SK-N-SH (cell line): Measurements from ENCODE around the gene GRB10. TPM values are rescaled to one million over a fixed set of nuclear protein-coding genes. Genes with fewer than 3 reads are reported as not detected.

Experiments
- CTCF ChIA-PET: fragments of 300-600, 350-600 bp; formaldehyde crosslinking; extraction: SDS; loops from one replicate; lab custom pipeline; 2021; lab: Yijun Ruan, JAX
- POLR2A ChIA-PET: fragments of 350-600 bp; sonication (Branson Sonifier 250); formaldehyde crosslinking; extraction: SDS; loops from one replicate; lab custom pipeline; 2020; ENCODE audit warnings: antibody characterized with exemption, inconsistent platforms; lab: Yijun Ruan, JAX
- DNase-seq: peaks from one replicate; pipeline ENCODE4 v3.0.0; 2012
- H2AFZ ChIP-seq: fragments of 200-600 bp; sonication (generic); 2 replicates; pipeline ENCODE4 v1.8.1; 2016; ENCODE audit warnings: antibody characterized with exemption, mild to moderate bottlenecking, low read depth
- H3F3A ChIP-seq: fragments of 200-600 bp; sonication (generic); replicated peaks from 2 replicates; pipeline ENCODE3; 2016; ENCODE audit warnings: antibody characterized with exemption, mild to moderate bottlenecking; ENCODE audit not compliant: insufficient read depth
- H3K27ac ChIP-seq, 2 experiments: fragments of 200-500 bp in 1 of 2; fragments of 200-600 bp in 1 of 2; sonication (Bioruptor generic) in 1 of 2; sonication (generic), shearing (Covaris generic) in 1 of 2; 2 replicates each; pipeline versions ENCODE4 v1.5.1 to v1.6.1; 2014 to 2016; ENCODE audit warnings: low read depth in 2 of 2, inconsistent platforms in 1 of 2, low read length in 1 of 2, mild to moderate bottlenecking in 1 of 2, mixed read lengths in 1 of 2
- H3K27me3 ChIP-seq: fragments of 200-600 bp; sonication (generic), shearing (Covaris generic); 2 replicates; pipeline ENCODE4 v1.6.1; 2016; ENCODE audit warnings: mixed run types; ENCODE audit not compliant: insufficient read depth
- H3K36me3 ChIP-seq, 2 experiments: fragments of 200-500 bp in 1 of 2; fragments of 200-600 bp in 1 of 2; sonication (Bioruptor generic) in 1 of 2; sonication (generic) in 1 of 2; replicated peaks in 1 of 2; 2 replicates each; pipeline versions ENCODE3 to v1.5.1; 2014 to 2016; ENCODE audit warnings: low read length in 1 of 2, mild to moderate bottlenecking in 1 of 2; ENCODE audit not compliant: insufficient read depth in 2 of 2, control insufficient read depth in 1 of 2
- H3K4me1 ChIP-seq, 2 experiments: fragments of 200-500 bp in 1 of 2; fragments of 200-600 bp in 1 of 2; sonication (Bioruptor generic) in 1 of 2; sonication (generic), shearing (Covaris generic) in 1 of 2; 2 replicates each; pipeline versions ENCODE4 v1.5.1 to v1.6.1; 2014 to 2016; ENCODE audit warnings: low read depth in 1 of 2, low read length in 1 of 2, mixed run types in 1 of 2; ENCODE audit not compliant: insufficient read depth in 2 of 2, control insufficient read depth in 1 of 2
- H3K4me2 ChIP-seq: fragments of 200-600 bp; sonication (generic), shearing (Covaris generic); 2 replicates; pipeline ENCODE4 v1.6.1; 2017; ENCODE audit warnings: mixed run types
- H3K4me3 ChIP-seq, 2 experiments: fragments of 200-500 bp in 1 of 2; fragments of 200-600 bp in 1 of 2; sonication (Bioruptor generic) in 1 of 2; sonication (generic), shearing (Covaris generic) in 1 of 2; 2 replicates each; pipeline versions ENCODE4 v1.5.1 to v1.8.1; 2014 to 2016; ENCODE audit warnings: low read depth in 2 of 2, inconsistent platforms in 1 of 2, low read length in 1 of 2, mild to moderate bottlenecking in 1 of 2, mixed read lengths in 1 of 2, moderate library complexity in 1 of 2
- H3K79me2 ChIP-seq: fragments of 200-600 bp; sonication (generic); 2 replicates; pipeline ENCODE4 v1.8.1; 2017; ENCODE audit warnings: mild to moderate bottlenecking; ENCODE audit not compliant: insufficient read depth
- H3K9ac ChIP-seq: fragments of 200-600 bp; sonication (generic); 2 replicates; pipeline ENCODE4 v1.6.1; 2017; ENCODE audit warnings: mixed run types
- H3K9me2 ChIP-seq: fragments of 200-600 bp; sonication (generic); 2 replicates; pipeline ENCODE4 v1.6.1; 2017; ENCODE audit warnings: mixed run types
- H3K9me3 ChIP-seq: fragments of 200-600 bp; sonication (generic); 2 replicates; pipeline ENCODE4 v1.6.1; 2017; ENCODE audit warnings: mixed run types, mild to moderate bottlenecking, moderate library complexity
- H4K20me1 ChIP-seq: fragments of 200-600 bp; sonication (generic); 2 replicates; pipeline ENCODE4 v1.6.1; 2017; ENCODE audit warnings: mild to moderate bottlenecking, mixed run types; ENCODE audit not compliant: insufficient read depth
- CHD2 ChIP-seq: fragments of 150-350 bp; IDR thresholded peaks from 2 replicates; pipeline ENCODE4 v1.6.1; 2018; ENCODE audit warnings: low read length; ENCODE audit not compliant: partially characterized antibody
- ELF1 ChIP-seq: IDR thresholded peaks from 2 replicates; pipeline ENCODE4 v1.4.0; 2012
- EZH2phosphoT487 ChIP-seq: fragments of 200-600 bp; sonication (generic); IDR thresholded peaks from 2 replicates; pipeline ENCODE4 v1.6.1; 2017; ENCODE audit warnings: low read depth, mixed run types, mild to moderate bottlenecking, antibody characterized with exemption, moderate library complexity, borderline replicate concordance
- FOXJ3 ChIP-seq: sonication (generic); formaldehyde crosslinking; IDR thresholded peaks from 2 replicates; pipeline ENCODE4 v1.5.1; 2020; ENCODE audit warnings: mild to moderate bottlenecking, missing genetic modification reagents
- FOXM1 ChIP-seq: IDR thresholded peaks from 2 replicates; pipeline ENCODE4 v1.4.0; 2012; ENCODE audit warnings: low read depth, mild to moderate bottlenecking
- JUND ChIP-seq: IDR thresholded peaks from 2 replicates; pipeline ENCODE4 v1.4.0; 2012
- MEF2A ChIP-seq: IDR thresholded peaks from 2 replicates; pipeline ENCODE4 v1.4.0; 2012; ENCODE audit warnings: low read depth, borderline replicate concordance
- MXI1 ChIP-seq: IDR thresholded peaks from 2 replicates; pipeline ENCODE4 v1.6.1; 2012; ENCODE audit warnings: mild to moderate bottlenecking, low read depth, low read length, improper control_type of control experiment
- NFIC ChIP-seq: IDR thresholded peaks from 2 replicates; pipeline ENCODE4 v1.4.0; 2012; ENCODE audit warnings: borderline replicate concordance
- NRF1 ChIP-seq: IDR thresholded peaks from 2 replicates; pipeline ENCODE4 v1.6.1; 2012; ENCODE audit warnings: low read depth, mild to moderate bottlenecking, low read length
- RAD21 ChIP-seq: IDR thresholded peaks from 2 replicates; pipeline ENCODE4 v1.6.1; 2012; ENCODE audit warnings: mild to moderate bottlenecking, low read length
- RCOR1 ChIP-seq: fragments of 150-350 bp; IDR thresholded peaks from 2 replicates; pipeline ENCODE4 v1.6.1; 2017; ENCODE audit warnings: antibody characterized with exemption, low read length
- RXRA ChIP-seq: IDR thresholded peaks from 2 replicates; pipeline ENCODE4 v1.4.0; 2012; ENCODE audit warnings: low read depth, mild to moderate bottlenecking, borderline replicate concordance
- SIN3A ChIP-seq: IDR thresholded peaks from 2 replicates; pipeline ENCODE4 v1.6.1; 2012; ENCODE audit warnings: low read depth, mild to moderate bottlenecking, low read length, moderate library complexity, borderline replicate concordance
- TCF12 ChIP-seq: IDR thresholded peaks from 2 replicates; pipeline ENCODE4 v1.4.0; 2012
- TEAD4 ChIP-seq: IDR thresholded peaks from 2 replicates; pipeline ENCODE4 v1.4.0; 2012; ENCODE audit warnings: mild to moderate bottlenecking, borderline replicate concordance; ENCODE audit not compliant: insufficient read depth
- YY1 ChIP-seq: IDR thresholded peaks from 2 replicates; pipeline ENCODE4 v1.4.0; 2012; ENCODE audit warnings: low read depth, mild to moderate bottlenecking
- WGBS: methylation state at CpG from one replicate; pipeline ENCODE4 v1.1.6; 2017; ENCODE audit warnings: low lambda C conversion rate; 5-methylcytosine and 5-hydroxymethylcytosine counted together
- polyA plus RNA-seq, 3 experiments: library from polyadenylated mRNA; depleted of rRNA; stranded (reverse); fragments of >200 nt; gene quantifications; 2 replicates each; pipeline ENCODE4 v1.2.3, GENCODE V29; 2012
- TF ChIP-seq, protein P1 (sequence below): IDR thresholded peaks from 2 replicates; pipeline ENCODE4 v1.4.0; 2012; ENCODE audit warnings: low read depth, borderline replicate concordance
- TF ChIP-seq, protein P2 (sequence below): IDR thresholded peaks from 2 replicates; pipeline ENCODE4 v1.4.0; 2012; ENCODE audit warnings: low read depth, borderline replicate concordance
- TF ChIP-seq, protein P3 (sequence below): fragments of 150-350 bp; IDR thresholded peaks from 2 replicates; pipeline ENCODE4 v1.6.1; 2017; ENCODE audit warnings: antibody characterized with exemption, low read length, low read depth, borderline replicate concordance

GRB10 gene
- polyA plus RNA-seq, 1 of the 3 experiments (the other 2 are of a cell fraction) = 5.1 TPM

DNA sequence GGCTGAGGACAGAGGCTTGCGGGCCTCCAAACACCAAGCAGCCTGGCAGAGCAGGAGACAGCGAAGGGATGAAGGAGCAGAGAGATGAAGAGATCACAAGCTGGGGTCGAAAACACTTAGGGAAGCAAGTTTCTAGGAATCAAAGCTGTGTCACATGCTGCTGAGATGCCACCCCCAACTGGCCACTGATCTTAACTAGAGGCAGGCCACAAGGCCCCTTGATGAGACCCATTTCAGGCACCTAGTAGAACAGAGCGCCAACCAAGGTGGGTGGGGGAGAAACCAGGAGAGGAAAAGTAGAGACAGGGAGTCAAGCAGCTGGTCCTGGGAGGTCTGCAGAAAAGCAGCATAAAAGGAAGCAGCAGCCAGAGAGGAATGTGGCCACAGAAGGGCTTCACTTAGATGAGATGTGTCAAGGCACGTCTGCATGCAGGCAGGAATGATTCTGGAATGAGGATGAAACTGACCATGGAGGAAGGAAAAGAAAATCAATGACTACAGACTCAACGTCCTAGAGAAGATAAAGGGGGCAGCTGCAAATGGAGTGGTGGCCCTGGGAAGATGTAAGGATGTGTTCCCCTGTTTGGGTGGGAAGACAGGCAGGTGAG lies 132.5 kb downstream of the GRB10 start:
- POLR2A ChIA-PET = no interaction called here
- Histone ChIP-seq H3K4me2 (no peak overlapping the region), H3K27ac (no peak overlapping the region), H3K9ac (no peak overlapping the region), H3K79me2 (peaks cover 7% of the 10 kb centered on the region), H3F3A (no peaks in the 10 kb centered on the region), H3K4me3 (no peak overlapping the region), H2AFZ (no peak overlapping the region), H3K27me3 (no peaks in the 10 kb centered on the region), H3K9me3 (no peaks in the 10 kb centered on the region), H3K36me3 (peaks cover 0 to 7% of the 10 kb centered on the region in 2 experiments), H3K4me1 (peaks cover 0 to 13% of the 10 kb centered on the region in 2 experiments; a peak in 1 of 4 replicates), H4K20me1 (peaks cover 44% of the 10 kb centered on the region), H3K9me2 (no peaks in the 10 kb centered on the region)
- TF ChIP-seq, protein P1, sequence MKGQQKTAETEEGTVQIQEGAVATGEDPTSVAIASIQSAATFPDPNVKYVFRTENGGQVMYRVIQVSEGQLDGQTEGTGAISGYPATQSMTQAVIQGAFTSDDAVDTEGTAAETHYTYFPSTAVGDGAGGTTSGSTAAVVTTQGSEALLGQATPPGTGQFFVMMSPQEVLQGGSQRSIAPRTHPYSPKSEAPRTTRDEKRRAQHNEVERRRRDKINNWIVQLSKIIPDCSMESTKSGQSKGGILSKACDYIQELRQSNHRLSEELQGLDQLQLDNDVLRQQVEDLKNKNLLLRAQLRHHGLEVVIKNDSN = no peak
- TF ChIP-seq, protein P2, sequence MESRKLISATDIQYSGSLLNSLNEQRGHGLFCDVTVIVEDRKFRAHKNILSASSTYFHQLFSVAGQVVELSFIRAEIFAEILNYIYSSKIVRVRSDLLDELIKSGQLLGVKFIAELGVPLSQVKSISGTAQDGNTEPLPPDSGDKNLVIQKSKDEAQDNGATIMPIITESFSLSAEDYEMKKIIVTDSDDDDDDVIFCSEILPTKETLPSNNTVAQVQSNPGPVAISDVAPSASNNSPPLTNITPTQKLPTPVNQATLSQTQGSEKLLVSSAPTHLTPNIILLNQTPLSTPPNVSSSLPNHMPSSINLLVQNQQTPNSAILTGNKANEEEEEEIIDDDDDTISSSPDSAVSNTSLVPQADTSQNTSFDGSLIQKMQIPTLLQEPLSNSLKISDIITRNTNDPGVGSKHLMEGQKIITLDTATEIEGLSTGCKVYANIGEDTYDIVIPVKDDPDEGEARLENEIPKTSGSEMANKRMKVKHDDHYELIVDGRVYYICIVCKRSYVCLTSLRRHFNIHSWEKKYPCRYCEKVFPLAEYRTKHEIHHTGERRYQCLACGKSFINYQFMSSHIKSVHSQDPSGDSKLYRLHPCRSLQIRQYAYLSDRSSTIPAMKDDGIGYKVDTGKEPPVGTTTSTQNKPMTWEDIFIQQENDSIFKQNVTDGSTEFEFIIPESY = no peak
- TF ChIP-seq RXRA (no peak), SIN3A (no peak), CHD2 (no peak), MEF2A (no peak), NFIC (no peak), YY1 (no peak), RAD21 (no peak)
- DNase-seq = no peak
- CTCF ChIA-PET = interaction anchor here (1.7 kb wide), 1 partner anchor 17 kb away, joined by 5 read pairs; no protein-coding TSS in a partner anchor
- WGBS = 50% methylated on average over 6 of the region's 6 CpGs

DNA sequence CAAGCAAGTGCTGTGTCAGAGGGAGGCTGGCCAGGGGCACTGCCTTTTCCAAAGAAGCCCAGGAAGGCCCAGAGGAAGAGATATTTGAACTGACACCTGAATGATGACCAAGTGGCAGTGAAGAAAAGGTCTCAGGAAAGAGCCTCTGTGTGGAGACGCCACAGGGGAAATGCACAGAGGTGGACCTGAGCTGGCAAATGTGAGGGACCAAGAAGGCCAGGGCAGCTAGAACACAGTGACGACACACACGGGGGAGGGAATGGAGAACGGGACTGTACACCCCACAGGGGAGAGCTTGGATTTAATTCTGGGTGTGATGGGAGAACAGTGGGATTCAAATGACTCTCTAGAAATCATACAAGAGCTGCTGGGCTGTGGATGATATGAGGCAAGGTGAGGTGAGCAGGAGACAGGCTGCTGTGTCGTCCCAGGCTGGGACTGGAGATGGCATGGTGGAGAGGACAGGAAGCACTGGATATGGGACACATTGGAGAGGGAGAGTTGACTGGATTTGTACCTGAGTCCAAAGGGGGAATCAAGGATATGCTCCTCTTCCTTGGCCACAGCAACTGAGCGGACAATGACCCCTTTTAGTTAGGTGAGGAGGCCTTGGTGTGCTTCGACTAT lies 133.3 kb downstream of the GRB10 start:
- no peak overlapping the region for H2AFZ ChIP-seq
- H3K4me1 ChIP-seq = peaks cover 0 to 21% of the 10 kb centered on the region in 2 experiments; a peak in 2 of 4 replicates
- H3K27me3 ChIP-seq = no peaks in the 10 kb centered on the region
- no peak for DNase-seq
- no peak overlapping the region for H3K4me2 ChIP-seq
- H3K36me3 ChIP-seq = peaks cover 0 to 7% of the 10 kb centered on the region in 2 experiments
- no peaks in the 10 kb centered on the region for H3K9me2 ChIP-seq
- H3K4me3 ChIP-seq = no peak overlapping the region
- H3K9me3 ChIP-seq = no peaks in the 10 kb centered on the region
- H3K27ac ChIP-seq = no peak overlapping the region
- ChIA-PET POLR2A (no interaction called here), CTCF (no interaction called here)
- H3K9ac ChIP-seq = no peak overlapping the region
- peaks cover 45% of the 10 kb centered on the region for H4K20me1 ChIP-seq
- no peaks in the 10 kb centered on the region for H3F3A ChIP-seq
- 66% methylated on average over 7 of the region's 7 CpGs for whole genome bisulfite sequencing
- TF ChIP-seq, protein P3, sequence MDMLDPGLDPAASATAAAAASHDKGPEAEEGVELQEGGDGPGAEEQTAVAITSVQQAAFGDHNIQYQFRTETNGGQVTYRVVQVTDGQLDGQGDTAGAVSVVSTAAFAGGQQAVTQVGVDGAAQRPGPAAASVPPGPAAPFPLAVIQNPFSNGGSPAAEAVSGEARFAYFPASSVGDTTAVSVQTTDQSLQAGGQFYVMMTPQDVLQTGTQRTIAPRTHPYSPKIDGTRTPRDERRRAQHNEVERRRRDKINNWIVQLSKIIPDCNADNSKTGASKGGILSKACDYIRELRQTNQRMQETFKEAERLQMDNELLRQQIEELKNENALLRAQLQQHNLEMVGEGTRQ = no peak
- TF ChIP-seq MXI1 (no peak), RXRA (no peak), NFIC (no peak), RAD21 (no peak), NRF1 (no peak), RCOR1 (no peak), TCF12 (no peak), YY1 (no peak), FOXM1 (no peak), EZH2phosphoT487 (no peak), FOXJ3 (CRISPR knock-in tag) (no peak), MEF2A (no peak), ELF1 (no peak), TEAD4 (no peak), JUND (no peak)
- TF ChIP-seq, protein P1 = no peak
- H3K79me2 ChIP-seq = peaks cover 14% of the 10 kb centered on the region
